ENCODE results near the gene GNAS.
"Not testable (repeated sequence)": the region's sequence is repeated elsewhere in the genome, so short reads cannot be mapped to it uniquely, and the experiment has no call there.

Gene GNAS

GRCh38 chr20:58828804-58829203 is 23.7 kb upstream of the GNAS start:
- not testable (repeated sequence) for DNase-seq

- DNase-seq: no peak
Observed at GRCh38 chr20:58829531-58829941, 23.0 kb upstream of the GNAS start.

- DNase-seq: no peak
Observed at GRCh38 chr20:58832457-58832856, 20.1 kb upstream of the GNAS start.

GRCh38 chr20:58833921-58834320 is 18.6 kb upstream of the GNAS start:
- DNase-seq: no peak

- no peak for DNase-seq
Observed at GRCh38 chr20:58835231-58835630, 17.3 kb upstream of the GNAS start.

- no peak for DNase-seq
Observed at GRCh38 chr20:58836616-58837204, 15.8 kb upstream of the GNAS start.

GRCh38 chr20:58837717-58838116 is 14.8 kb upstream of the GNAS start:
- no peak for DNase-seq

GRCh38 chr20:58838174-58838573 is 14.3 kb upstream of the GNAS start:
- no peak for DNase-seq

GRCh38 chr20:58839474-58839874 is 13.0 kb upstream of the GNAS start:
- no peak for DNase-seq

- no peak for DNase-seq
Observed at GRCh38 chr20:58839991-58840747, 12.3 kb upstream of the GNAS start.

GRCh38 chr20:58840816-58841538 is 11.5 kb upstream of the GNAS start:
- DNase-seq: no peak

- no peak for DNase-seq
Observed at GRCh38 chr20:58841539-58842264, 10.8 kb upstream of the GNAS start.

- no peak for DNase-seq
Observed at GRCh38 chr20:58842276-58842675, 10.2 kb upstream of the GNAS start.

- no peak for DNase-seq
Observed at GRCh38 chr20:58843128-58843556, 9.4 kb upstream of the GNAS start.

GRCh38 chr20:58845706-58846105 is 6.8 kb upstream of the GNAS start:
- DNase-seq: no peak

- DNase-seq: no peak
Observed at GRCh38 chr20:58847463-58847862, 5.1 kb upstream of the GNAS start.

- peak; percentile 78 for DNase-seq
Observed at GRCh38 chr20:58850693-58851174, 1.8 kb upstream of the GNAS start, which contains the start of gene GNAS-AS1. Gene GNAS-AS1, minus strand, starts transcription at chr20:58850902.

- no peak for DNase-seq
Observed at GRCh38 chr20:58851221-58851968, 1.1 kb upstream of the GNAS start.

GRCh38 chr20:58851969-58852458 is 502 bp upstream of the GNAS start:
- no peak for DNase-seq

GRCh38 chr20:58853466-58853865 is 950 bp downstream of the GNAS start:
- no peak for DNase-seq

- DNase-seq: no peak
Observed at GRCh38 chr20:58853976-58854637, 1.6 kb downstream of the GNAS start.
